ENCODE results near the gene SPAG16. TPM values are rescaled to one million over a fixed set of nuclear protein-coding genes. Genes with fewer than 3 reads are reported as not detected.

Gene SPAG16
- total and polyA plus RNA-seq, 2 of the 13 experiments (the other 11 are each of a cell fraction or from before 2014, with no cell fraction given): 9.6 to 26.5 TPM

DNA sequence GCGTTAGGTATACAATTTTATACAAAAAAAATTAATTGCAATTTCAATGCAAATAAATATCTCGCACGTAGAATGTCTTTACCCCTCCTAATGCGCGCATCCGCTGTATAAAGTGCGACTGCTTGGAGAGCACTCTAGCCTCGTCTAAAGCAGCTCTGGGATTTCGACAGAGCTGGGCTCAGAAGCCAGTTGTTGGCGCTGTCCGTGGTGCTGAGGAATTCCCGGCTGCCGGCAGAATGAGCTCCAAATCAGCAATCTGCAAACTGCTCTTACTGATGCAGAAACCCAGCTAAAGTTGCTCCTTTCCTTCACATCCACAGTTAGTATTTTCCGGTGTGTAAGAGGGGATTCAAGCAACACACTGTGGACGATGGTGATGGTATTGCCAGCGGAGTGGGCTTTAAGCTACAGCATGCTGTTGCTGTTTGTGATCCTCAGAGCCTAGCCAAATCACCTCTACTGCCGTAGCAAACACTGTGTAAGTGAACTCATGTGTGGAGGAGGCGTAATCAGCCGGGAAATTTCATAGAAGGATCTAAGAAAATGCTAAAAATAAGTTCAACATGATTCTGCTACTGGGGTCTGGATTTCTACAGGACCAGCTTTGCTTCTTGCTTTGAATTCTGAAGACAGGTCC lies 1126.8 kb downstream of the SPAG16 start, which contains the start of gene VWC2L (continued):
- TF ChIP-seq ZNF713 (CRISPR knock-in tag; IDR thresholded peaks at IDR 0.05) (no peak), ZSCAN29 (CRISPR knock-in tag; conservative IDR thresholded peaks at IDR 0.05) (no peak), ARHGAP35 (CRISPR knock-in tag; IDR thresholded peaks at IDR 0.05; ENCODE audit: borderline replicate concordance) (no peak; the same call in 1 of the 2 replicates), JDP2 (CRISPR knock-in tag; IDR thresholded peaks at IDR 0.05; ENCODE audit: borderline replicate concordance) (no peak), ZNF772 (CRISPR knock-in tag; IDR thresholded peaks at IDR 0.05) (peak; percentile 86; the same call in 1 of the 2 replicates), ZBTB7B (CRISPR knock-in tag; IDR thresholded peaks at IDR 0.05) (0 out of 2 replicates have a peak, but pooled peaks have one; percentile 50), ISL2 (CRISPR knock-in tag; IDR thresholded peaks at IDR 0.05) (peak; percentile 79), ZBTB20 (CRISPR knock-in tag; IDR thresholded peaks at IDR 0.05; ENCODE audit: borderline replicate concordance, low read depth) (peak; percentile 88; the same call in 1 of the 2 replicates), FOXP1 (IDR thresholded peaks at IDR 0.05) (no peak), FOXP1 (CRISPR knock-in tag; IDR thresholded peaks at IDR 0.05) (no peak), ZNF678 (CRISPR knock-in tag; IDR thresholded peaks at IDR 0.05) (0 out of 2 replicates have a peak, but pooled peaks have one; percentile 79), LCORL (IDR thresholded peaks at IDR 0.05) (no peak), LCORL (CRISPR knock-in tag; IDR thresholded peaks at IDR 0.05) (no peak), PCBP1 (IDR thresholded peaks at IDR 0.05; ENCODE audit: borderline replicate concordance, low read depth, low read length) (no peak), THAP11 (CRISPR knock-in tag; IDR thresholded peaks at IDR 0.05) (peak; percentile 63), ZNF672 (CRISPR knock-in tag; IDR thresholded peaks at IDR 0.05) (no peak), FOXM1 (CRISPR knock-in tag; IDR thresholded peaks at IDR 0.05) (0 out of 2 replicates have a peak, but pooled peaks have one; percentile 47), RARA (CRISPR knock-in tag; IDR thresholded peaks at IDR 0.05) (peak; percentile 76), REL (CRISPR knock-in tag; conservative IDR thresholded peaks at IDR 0.05) (0 out of 2 replicates have a peak, but pooled peaks have one; percentile 49), ZNF850 (CRISPR knock-in tag; conservative IDR thresholded peaks at IDR 0.05) (no peak), GPN1 (CRISPR knock-in tag; IDR thresholded peaks at IDR 0.05; ENCODE audit: borderline replicate concordance) (0 out of 2 replicates have a peak, but pooled peaks have one; percentile 94)
- TF ChIP-seq, protein P1, sequence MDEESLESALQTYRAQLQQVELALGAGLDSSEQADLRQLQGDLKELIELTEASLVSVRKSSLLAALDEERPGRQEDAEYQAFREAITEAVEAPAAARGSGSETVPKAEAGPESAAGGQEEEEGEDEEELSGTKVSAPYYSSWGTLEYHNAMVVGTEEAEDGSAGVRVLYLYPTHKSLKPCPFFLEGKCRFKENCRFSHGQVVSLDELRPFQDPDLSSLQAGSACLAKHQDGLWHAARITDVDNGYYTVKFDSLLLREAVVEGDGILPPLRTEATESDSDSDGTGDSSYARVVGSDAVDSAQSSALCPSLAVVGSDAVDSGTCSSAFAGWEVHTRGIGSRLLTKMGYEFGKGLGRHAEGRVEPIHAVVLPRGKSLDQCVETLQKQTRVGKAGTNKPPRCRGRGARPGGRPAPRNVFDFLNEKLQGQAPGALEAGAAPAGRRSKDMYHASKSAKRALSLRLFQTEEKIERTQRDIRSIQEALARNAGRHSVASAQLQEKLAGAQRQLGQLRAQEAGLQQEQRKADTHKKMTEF (CRISPR knock-in tag; IDR thresholded peaks at IDR 0.05): peak; percentile 49; the same call in 1 of the 2 replicates
- TF ChIP-seq, protein P2, sequence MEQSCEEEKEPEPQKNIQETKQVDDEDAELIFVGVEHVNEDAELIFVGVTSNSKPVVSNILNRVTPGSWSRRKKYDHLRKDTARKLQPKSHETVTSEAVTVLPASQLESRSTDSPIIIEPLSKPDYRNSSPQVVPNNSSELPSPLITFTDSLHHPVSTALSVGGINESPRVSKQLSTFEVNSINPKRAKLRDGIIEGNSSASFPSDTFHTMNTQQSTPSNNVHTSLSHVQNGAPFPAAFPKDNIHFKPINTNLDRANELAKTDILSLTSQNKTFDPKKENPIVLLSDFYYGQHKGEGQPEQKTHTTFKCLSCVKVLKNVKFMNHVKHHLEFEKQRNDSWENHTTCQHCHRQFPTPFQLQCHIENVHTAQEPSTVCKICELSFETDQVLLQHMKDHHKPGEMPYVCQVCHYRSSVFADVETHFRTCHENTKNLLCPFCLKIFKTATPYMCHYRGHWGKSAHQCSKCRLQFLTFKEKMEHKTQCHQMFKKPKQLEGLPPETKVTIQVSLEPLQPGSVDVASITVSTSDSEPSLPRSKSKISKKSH (CRISPR knock-in tag; IDR thresholded peaks at IDR 0.05; ENCODE audit: borderline replicate concordance): peak; percentile 77; the same call in 1 of the 2 replicates
- TF ChIP-seq, protein P3, sequence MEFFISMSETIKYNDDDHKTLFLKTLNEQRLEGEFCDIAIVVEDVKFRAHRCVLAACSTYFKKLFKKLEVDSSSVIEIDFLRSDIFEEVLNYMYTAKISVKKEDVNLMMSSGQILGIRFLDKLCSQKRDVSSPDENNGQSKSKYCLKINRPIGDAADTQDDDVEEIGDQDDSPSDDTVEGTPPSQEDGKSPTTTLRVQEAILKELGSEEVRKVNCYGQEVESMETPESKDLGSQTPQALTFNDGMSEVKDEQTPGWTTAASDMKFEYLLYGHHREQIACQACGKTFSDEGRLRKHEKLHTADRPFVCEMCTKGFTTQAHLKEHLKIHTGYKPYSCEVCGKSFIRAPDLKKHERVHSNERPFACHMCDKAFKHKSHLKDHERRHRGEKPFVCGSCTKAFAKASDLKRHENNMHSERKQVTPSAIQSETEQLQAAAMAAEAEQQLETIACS (CRISPR knock-in tag; IDR thresholded peaks at IDR 0.05): no peak; the same call in 1 of the 2 replicates
- TF ChIP-seq, protein P4, sequence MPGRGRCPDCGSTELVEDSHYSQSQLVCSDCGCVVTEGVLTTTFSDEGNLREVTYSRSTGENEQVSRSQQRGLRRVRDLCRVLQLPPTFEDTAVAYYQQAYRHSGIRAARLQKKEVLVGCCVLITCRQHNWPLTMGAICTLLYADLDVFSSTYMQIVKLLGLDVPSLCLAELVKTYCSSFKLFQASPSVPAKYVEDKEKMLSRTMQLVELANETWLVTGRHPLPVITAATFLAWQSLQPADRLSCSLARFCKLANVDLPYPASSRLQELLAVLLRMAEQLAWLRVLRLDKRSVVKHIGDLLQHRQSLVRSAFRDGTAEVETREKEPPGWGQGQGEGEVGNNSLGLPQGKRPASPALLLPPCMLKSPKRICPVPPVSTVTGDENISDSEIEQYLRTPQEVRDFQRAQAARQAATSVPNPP (CRISPR knock-in tag; IDR thresholded peaks at IDR 0.05): no peak
